Measurements from ENCODE around the gene SETD7.

SETD7 gene

DNA sequence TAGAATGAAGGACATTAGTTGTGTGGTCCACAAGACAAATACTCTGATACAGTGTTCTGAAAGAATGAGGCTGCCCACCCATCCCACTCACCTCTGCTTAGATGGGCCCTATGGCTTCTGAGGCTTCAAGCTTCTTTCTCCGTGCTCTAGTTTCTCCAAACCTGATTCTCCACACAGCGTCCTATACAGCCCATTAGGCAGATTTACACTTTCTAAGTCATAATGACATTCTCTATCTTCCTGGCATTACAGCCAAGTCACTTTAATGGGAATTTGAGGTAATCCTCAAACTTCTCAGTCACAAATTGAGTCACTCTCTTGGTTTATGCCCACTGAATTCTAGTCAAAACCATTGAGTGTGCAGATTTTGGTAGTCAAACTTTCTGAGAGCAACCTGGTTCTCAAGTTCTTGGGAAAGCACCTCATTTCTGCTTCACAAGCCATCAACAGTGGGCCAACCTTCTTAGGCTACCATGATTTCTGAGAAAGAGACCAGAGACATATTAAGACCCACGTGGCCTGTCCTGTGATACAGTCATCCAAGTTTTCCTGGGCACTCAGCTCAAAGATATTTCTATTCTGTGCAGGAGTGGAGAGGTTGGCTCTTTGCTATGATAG, 6.2 kb upstream of the SETD7 start:
- TF ChIP-seq FOXP2 (optimal IDR thresholded peaks at IDR 0.05; ENCODE audit: borderline replicate concordance, extremely low read depth, extremely low read length, insufficient read depth) = no peak
- TF ChIP-seq POLR2AphosphoS5 (IDR thresholded peaks at IDR 0.05; ENCODE audit: low read depth, low read length) = no peak
- no peak for TF ChIP-seq SIN3A (IDR thresholded peaks at IDR 0.05; ENCODE audit: borderline replicate concordance, insufficient read depth, low read length)
- TF ChIP-seq TAF1 (IDR thresholded peaks at IDR 0.05; ENCODE audit: borderline replicate concordance, insufficient read depth, low read length) = no peak
- TF ChIP-seq REST (IDR thresholded peaks at IDR 0.05; ENCODE audit: insufficient read depth in 1 of 2, low read depth in 2 of 2, low read length in 2 of 2) = no peak

DNA sequence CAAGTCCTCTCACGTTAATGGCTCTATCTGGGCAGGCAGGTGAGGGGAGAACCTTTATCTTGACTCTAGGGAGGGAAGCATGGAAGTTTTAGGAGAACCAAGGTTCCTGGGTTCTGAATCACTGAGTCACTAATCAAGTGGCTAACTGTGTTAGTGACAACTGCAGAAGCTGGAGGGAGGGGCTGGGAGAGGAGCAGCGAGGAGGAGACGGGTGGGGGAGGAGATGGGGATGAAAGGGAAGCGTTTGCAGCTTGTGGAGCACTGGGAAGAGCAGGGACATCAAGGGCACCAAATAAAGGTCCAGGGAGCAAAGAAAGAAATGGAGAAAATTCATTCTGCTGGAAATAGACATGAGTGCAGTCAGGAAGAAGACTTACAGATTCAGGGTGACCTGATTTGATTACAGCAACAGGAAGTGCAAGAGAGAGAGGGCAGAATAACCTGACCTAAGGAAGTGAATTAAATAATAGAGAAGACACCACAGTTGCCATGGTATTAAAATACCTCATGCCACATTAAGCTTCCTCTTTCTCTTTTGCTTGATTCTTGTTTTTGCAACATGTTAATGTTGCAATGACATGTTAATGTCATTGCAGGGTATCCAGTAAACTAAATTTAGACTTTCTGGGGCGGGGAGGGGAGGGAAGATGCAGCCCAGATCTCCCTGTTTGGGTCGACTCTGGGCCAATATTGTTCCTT, 4.5 kb upstream of the SETD7 start:
- no peak for TF ChIP-seq POLR2AphosphoS5 (IDR thresholded peaks at IDR 0.05; ENCODE audit: low read depth, low read length)
- no peak for TF ChIP-seq SIN3A (IDR thresholded peaks at IDR 0.05; ENCODE audit: borderline replicate concordance, insufficient read depth, low read length)
- no peak for TF ChIP-seq FOXP2 (optimal IDR thresholded peaks at IDR 0.05; ENCODE audit: borderline replicate concordance, extremely low read depth, extremely low read length, insufficient read depth)
- no peak for TF ChIP-seq REST (IDR thresholded peaks at IDR 0.05; ENCODE audit: insufficient read depth in 1 of 2, low read depth in 2 of 2, low read length in 2 of 2)
- no peak for TF ChIP-seq TAF1 (IDR thresholded peaks at IDR 0.05; ENCODE audit: borderline replicate concordance, insufficient read depth, low read length)

GRCh38 chr4:139559687-139560086, 3.7 kb upstream of the SETD7 start:
- TF ChIP-seq FOXP2 (optimal IDR thresholded peaks at IDR 0.05; ENCODE audit: borderline replicate concordance, extremely low read depth, extremely low read length, insufficient read depth) (no peak), REST (IDR thresholded peaks at IDR 0.05; ENCODE audit: insufficient read depth in 1 of 2, low read depth in 2 of 2, low read length in 2 of 2) (no peak), TAF1 (IDR thresholded peaks at IDR 0.05; ENCODE audit: borderline replicate concordance, insufficient read depth, low read length) (no peak)

GRCh38 chr4:139559089-139559479, 3.1 kb upstream of the SETD7 start:
- no peak for TF ChIP-seq POLR2AphosphoS5 (IDR thresholded peaks at IDR 0.05; ENCODE audit: low read depth, low read length)
- no peak for TF ChIP-seq REST (IDR thresholded peaks at IDR 0.05; ENCODE audit: insufficient read depth in 1 of 2, low read depth in 2 of 2, low read length in 2 of 2)
- no peak for TF ChIP-seq SIN3A (IDR thresholded peaks at IDR 0.05; ENCODE audit: borderline replicate concordance, insufficient read depth, low read length)
- TF ChIP-seq TAF1 (IDR thresholded peaks at IDR 0.05; ENCODE audit: borderline replicate concordance, insufficient read depth, low read length) = no peak
- TF ChIP-seq FOXP2 (optimal IDR thresholded peaks at IDR 0.05; ENCODE audit: borderline replicate concordance, extremely low read depth, extremely low read length, insufficient read depth) = no peak
